Kidney epithelial cell (primary cell): ENCODE results near the gene DGKI. TPM values are rescaled to one million over a fixed set of nuclear protein-coding genes. Genes with fewer than 3 reads are reported as not detected.
A peak's percentile ranks its signal among the peaks of the same experiment; 100 is the strongest.

Source experiments
- DNase-seq: peaks from one replicate; pipeline ENCODE4 v3.0.0-alpha.2; 2010; ENCODE audit warnings: low read depth
- H3K27me3 ChIP-seq: 2 replicates; pipeline ENCODE4 v1.6.0; 2011; ENCODE audit warnings: low read length; ENCODE audit not compliant: control insufficient read depth, insufficient read depth
- H3K36me3 ChIP-seq: 2 replicates; pipeline ENCODE4 v1.5.1; 2011; ENCODE audit warnings: low read length; ENCODE audit not compliant: control insufficient read depth, insufficient read depth
- H3K4me3 ChIP-seq: 2 replicates; pipeline ENCODE4 v1.5.1; 2011; ENCODE audit warnings: low read depth, mild to moderate bottlenecking, control low read depth, low read length
- total RNA-seq: library from RNA; depleted of rRNA; stranded (reverse); fragments of >200 nt; gene quantifications from 2 replicates; pipeline ENCODE4 v1.2.3, GENCODE V29; 2015
- TF ChIP-seq, protein P1 (sequence below): IDR thresholded peaks from 2 replicates; pipeline ENCODE4 v1.5.1; 2011; ENCODE audit warnings: mild to moderate bottlenecking, moderate library complexity, low read length, control low read depth, inconsistent platforms; ENCODE audit not compliant: insufficient read depth, poor library complexity, severe bottlenecking

The DGKI gene
- total RNA-seq, 1 donor from 2014 or later = 3.5 TPM

DNA sequence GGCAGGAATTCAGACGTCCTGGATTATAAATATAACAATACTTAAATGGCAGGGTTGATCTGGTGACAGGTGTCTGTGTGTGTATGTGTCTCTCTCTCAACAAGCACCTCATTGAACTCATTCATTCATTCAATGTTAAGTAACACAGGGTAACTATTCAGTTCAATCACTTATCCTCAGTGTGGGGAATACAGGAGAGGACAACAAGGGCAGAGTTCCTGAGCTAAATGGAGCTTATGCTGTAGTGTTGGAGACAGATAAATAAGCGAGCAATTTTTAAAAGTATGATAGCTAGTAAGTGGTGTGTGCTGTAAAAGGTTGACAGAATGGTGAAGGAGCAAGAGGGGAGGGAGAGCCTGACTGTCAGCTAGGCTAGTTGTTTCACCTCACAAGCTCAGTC lies 178.4 kb downstream of the DGKI start:
- TF ChIP-seq, protein P1, sequence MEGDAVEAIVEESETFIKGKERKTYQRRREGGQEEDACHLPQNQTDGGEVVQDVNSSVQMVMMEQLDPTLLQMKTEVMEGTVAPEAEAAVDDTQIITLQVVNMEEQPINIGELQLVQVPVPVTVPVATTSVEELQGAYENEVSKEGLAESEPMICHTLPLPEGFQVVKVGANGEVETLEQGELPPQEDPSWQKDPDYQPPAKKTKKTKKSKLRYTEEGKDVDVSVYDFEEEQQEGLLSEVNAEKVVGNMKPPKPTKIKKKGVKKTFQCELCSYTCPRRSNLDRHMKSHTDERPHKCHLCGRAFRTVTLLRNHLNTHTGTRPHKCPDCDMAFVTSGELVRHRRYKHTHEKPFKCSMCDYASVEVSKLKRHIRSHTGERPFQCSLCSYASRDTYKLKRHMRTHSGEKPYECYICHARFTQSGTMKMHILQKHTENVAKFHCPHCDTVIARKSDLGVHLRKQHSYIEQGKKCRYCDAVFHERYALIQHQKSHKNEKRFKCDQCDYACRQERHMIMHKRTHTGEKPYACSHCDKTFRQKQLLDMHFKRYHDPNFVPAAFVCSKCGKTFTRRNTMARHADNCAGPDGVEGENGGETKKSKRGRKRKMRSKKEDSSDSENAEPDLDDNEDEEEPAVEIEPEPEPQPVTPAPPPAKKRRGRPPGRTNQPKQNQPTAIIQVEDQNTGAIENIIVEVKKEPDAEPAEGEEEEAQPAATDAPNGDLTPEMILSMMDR = no peak
- no peaks in the 10 kb centered on the region for H3K36me3 ChIP-seq
- no peak for DNase-seq
- H3K4me3 ChIP-seq = no peak overlapping the region
- H3K27me3 ChIP-seq = no peaks in the 10 kb centered on the region

DNA sequence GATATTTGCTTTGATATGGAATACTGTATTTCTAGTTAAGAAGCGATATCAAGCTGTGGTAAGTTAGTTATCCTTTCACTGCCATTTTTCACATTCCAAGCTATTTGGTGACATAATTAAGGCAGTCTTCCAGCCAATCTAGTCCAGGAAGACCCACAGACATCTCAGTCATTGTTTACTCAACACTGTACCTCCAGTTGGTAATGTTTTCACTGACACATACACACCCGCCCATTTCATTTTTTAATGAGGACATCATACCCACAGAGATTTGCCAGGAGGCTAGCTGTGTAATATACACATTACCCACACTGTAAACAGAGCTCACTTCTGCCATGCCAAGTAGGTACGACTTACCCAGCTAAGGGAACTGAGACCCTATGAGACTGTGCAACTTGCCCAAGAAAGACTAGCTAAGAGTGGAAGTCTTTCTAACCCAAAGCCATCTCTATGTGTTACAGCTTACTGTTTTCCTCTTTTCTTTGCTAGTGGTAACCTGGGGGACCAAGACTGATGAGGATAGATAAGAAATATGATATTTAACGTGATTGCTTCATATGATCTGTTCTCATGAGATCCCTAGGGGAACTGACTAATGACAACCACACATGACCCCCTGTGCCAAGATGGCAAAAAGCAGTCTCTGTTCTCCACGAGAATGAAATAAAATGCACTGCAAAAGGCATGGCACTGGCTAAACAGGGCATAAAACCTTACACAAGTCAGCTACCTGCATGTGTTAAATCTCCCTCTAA lies 179.0 kb downstream of the DGKI start:
- no peaks in the 10 kb centered on the region for H3K36me3 ChIP-seq
- no peaks in the 10 kb centered on the region for H3K27me3 ChIP-seq
- DNase-seq = peak; percentile 73
- H3K4me3 ChIP-seq = no peak overlapping the region
- TF ChIP-seq, protein P1 = no peak

DNA sequence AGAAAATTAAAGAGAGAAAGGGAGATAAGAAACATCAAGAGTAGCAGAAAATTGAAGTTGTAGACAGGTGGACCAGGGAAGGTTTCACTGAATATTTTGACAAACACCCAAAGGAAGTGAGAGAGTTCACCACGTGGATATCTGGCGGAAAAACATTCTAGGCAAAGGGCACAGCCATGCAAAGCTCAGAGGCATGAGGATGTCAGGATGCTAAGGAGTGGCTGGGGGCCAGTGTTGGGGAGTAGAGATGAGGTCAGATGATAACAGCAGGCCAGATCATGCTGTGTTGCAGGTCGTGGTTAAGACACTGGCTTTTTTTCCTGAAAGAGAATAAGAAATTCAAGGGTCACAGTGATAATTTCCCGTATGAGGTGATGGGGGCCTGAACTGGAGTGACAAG lies 181.9 kb downstream of the DGKI start:
- no peak overlapping the region for H3K4me3 ChIP-seq
- no peaks in the 10 kb centered on the region for H3K36me3 ChIP-seq
- DNase-seq = no peak
- TF ChIP-seq, protein P1 = no peak
- H3K27me3 ChIP-seq = no peaks in the 10 kb centered on the region

DNA sequence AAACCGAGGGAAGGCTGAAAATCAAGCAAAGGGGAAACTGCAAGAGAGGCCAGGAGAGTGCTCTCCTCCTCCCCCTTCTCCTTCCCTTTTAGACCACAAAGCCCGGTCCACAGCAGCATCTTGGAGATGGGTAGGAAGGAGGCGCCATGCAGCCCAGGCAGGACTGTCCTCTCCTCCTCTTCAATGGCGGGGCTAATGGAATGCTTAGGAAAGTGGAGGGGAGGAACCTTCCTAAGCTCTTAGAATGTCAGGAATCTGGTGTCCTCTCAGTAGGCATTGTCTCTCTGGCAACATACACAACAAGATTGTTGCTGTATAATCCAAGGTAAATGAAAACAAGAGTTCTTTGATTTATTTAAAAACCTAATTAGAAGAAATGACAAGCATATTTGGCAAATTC lies 185.1 kb downstream of the DGKI start:
- TF ChIP-seq, protein P1 = no peak
- DNase-seq = no peak
- Histone ChIP-seq H3K27me3 (no peaks in the 10 kb centered on the region), H3K4me3 (no peak overlapping the region), H3K36me3 (no peaks in the 10 kb centered on the region)

DNA sequence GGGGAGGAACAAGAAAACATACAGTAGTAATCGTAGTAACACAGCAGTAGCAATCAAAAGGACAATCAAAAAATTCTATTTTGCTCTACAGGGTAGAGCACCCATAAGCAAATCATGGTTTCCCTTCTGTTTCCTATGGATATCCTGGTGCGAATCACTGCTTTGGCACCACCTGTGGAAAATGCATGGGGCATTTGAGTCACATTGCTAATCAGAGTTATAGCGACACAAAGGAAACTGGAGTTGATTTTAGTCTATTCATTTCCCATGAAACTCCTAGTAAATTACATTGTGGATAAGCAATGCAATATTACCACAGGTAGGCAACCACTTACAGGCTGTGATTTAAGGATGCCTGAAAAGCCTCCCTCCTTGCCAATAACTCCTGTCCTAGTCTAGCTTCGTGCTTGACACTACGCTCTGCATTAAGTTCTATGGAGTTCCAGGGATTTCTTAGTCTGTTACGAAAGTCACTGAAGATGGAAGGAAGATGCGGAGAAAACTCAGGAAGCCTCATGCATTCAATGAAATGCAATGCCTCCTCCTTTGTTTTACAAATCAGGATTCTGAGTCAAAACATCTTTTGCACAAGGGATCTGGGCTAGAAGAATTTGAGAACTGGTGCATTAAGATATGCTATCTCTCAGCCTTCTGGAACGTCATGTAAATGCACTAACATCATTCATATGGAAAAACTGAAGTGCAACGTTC lies 188.4 kb downstream of the DGKI start:
- Histone ChIP-seq H3K27me3 (no peaks in the 10 kb centered on the region), H3K36me3 (no peaks in the 10 kb centered on the region), H3K4me3 (no peak overlapping the region)
- TF ChIP-seq, protein P1 = no peak
- DNase-seq = no peak
